T-cell (primary cell): ENCODE data around the gene STYXL1. TPM values are rescaled to one million over a fixed set of nuclear protein-coding genes. Genes with fewer than 3 reads are reported as not detected.
"Not testable (repeated sequence)": the region's sequence is repeated elsewhere in the genome, so short reads cannot be mapped to it uniquely, and the experiment has no call there.

Source experiments
- ATAC-seq, 4 experiments: fragments of 200-7000 bp in 3 of 4; fragments of 150-1000 bp in 1 of 4; cut with Tn5 transposase; replicated peaks in 1 of 4; 1 replicate in 3 of 4; 2 replicates in 1 of 4; pipeline ENCODE4 v1.10.0; 2021; ENCODE audit warnings: moderate library complexity in 3 of 4, mild to moderate bottlenecking in 2 of 4, moderate number of reproducible peaks in 1 of 4
- CTCF ChIA-PET, 2 donors: fragments of 300-600 bp; sonication (Branson Sonifier 250); formaldehyde crosslinking; loops; one replicate each; lab custom pipeline; 2022; ENCODE audit warnings: antibody characterized with exemption in 2 of 2; lab: Charles Lee
- POLR2A ChIA-PET, 2 donors: fragments of 300-600 bp; sonication (Branson Sonifier 250); formaldehyde crosslinking; loops; one replicate each; lab custom pipeline; 2022; ENCODE audit warnings: antibody characterized with exemption in 2 of 2; lab: Charles Lee
- DNase-seq, 35 experiments: peaks; one replicate each; pipeline versions ENCODE4 v3.0.0 to v3.0.0-alpha.2; 2013 to 2023
- H3K27ac ChIP-seq: one replicate; pipeline ENCODE4 v1.5.1; 2013; ENCODE audit warnings: low read length
- H3K27me3 ChIP-seq, 2 experiments: replicated peaks in 1 of 2; 1 replicate in 1 of 2; 2 replicates in 1 of 2; pipeline versions ENCODE4 v1.6.1 to v1.7.0; 2013; ENCODE audit warnings: low read length in 1 of 2, mixed read lengths in 1 of 2; ENCODE audit not compliant: control insufficient read depth in 2 of 2, insufficient read depth in 2 of 2; ENCODE audit errors: extremely low read depth in 1 of 2
- H3K36me3 ChIP-seq, 2 donors: 1 replicate in 1 of 2; 2 replicates in 1 of 2; pipeline versions ENCODE4 v1.6.1 to v1.7.0; 2013; ENCODE audit warnings: low read length in 1 of 2; ENCODE audit not compliant: control insufficient read depth in 2 of 2, insufficient read depth in 1 of 2; ENCODE audit errors: extremely low read depth in 1 of 2
- H3K4me1 ChIP-seq, 2 experiments: 1 replicate in 1 of 2; 2 replicates in 1 of 2; pipeline versions ENCODE4 v1.6.1 to v1.7.0; 2013; ENCODE audit warnings: low read length in 2 of 2, mixed read lengths in 1 of 2; ENCODE audit not compliant: insufficient read depth in 2 of 2, control insufficient read depth in 1 of 2; ENCODE audit errors: extremely low read depth in 1 of 2
- H3K4me3 ChIP-seq, 2 donors: 1 replicate in 1 of 2; 2 replicates in 1 of 2; pipeline versions ENCODE4 v1.5.1 to v1.7.0; 2013; ENCODE audit warnings: mild to moderate bottlenecking in 2 of 2, low read length in 1 of 2, moderate library complexity in 1 of 2; ENCODE audit not compliant: control insufficient read depth in 1 of 2; ENCODE audit errors: extremely low read depth in 1 of 2
- H3K9me3 ChIP-seq: 2 replicates; pipeline ENCODE4 v1.7.0; 2013
- H3K27ac Mint-ChIP-seq, 2 donors: one replicate each; pipeline ENCODE4 v1.8.0; 2020 to 2021; ENCODE audit warnings: mild to moderate bottlenecking in 2 of 2, mixed read lengths in 2 of 2
- H3K27me3 Mint-ChIP-seq, 2 donors: one replicate each; pipeline ENCODE4 v1.8.0; 2021 to 2022; ENCODE audit warnings: mixed read lengths in 2 of 2
- H3K36me3 Mint-ChIP-seq: one replicate; pipeline ENCODE4 v1.8.0; 2021; ENCODE audit warnings: mixed read lengths
- H3K4me1 Mint-ChIP-seq, 3 donors: one replicate each; pipeline ENCODE4 v1.8.0; 2020 to 2022; ENCODE audit warnings: mixed read lengths in 3 of 3, mild to moderate bottlenecking in 1 of 3
- H3K4me3 Mint-ChIP-seq, 3 donors: one replicate each; pipeline ENCODE4 v1.8.0; 2020 to 2022; ENCODE audit warnings: mild to moderate bottlenecking in 3 of 3, mixed read lengths in 3 of 3, moderate library complexity in 3 of 3
- H3K9me3 Mint-ChIP-seq, 3 donors: one replicate each; pipeline ENCODE4 v1.8.0; 2020 to 2022; ENCODE audit warnings: mixed read lengths in 3 of 3
- WGBS: methylation state at CpG from one replicate; pipeline ENCODE4 v1.1.5; 2013; ENCODE audit warnings: missing lambda C conversion rate; ENCODE audit not compliant: insufficient coverage; 5-methylcytosine and 5-hydroxymethylcytosine counted together
- total RNA-seq, 35 experiments: library from RNA in 6 of 35; stranded (reverse) in 6 of 35; fragments of 120-200 nt in 1 of 35; gene quantifications; one replicate each; pipeline versions ENCODE4 v1.2.1 to v1.2.4 and lab custom pipeline; 2013 to 2026

The STYXL1 gene
- total RNA-seq, 5 donors from 2014 or later (not counting 1 experiment from before 2014, with no cell fraction given): 12.9 to 21.9 (median 18.9) TPM

DNA sequence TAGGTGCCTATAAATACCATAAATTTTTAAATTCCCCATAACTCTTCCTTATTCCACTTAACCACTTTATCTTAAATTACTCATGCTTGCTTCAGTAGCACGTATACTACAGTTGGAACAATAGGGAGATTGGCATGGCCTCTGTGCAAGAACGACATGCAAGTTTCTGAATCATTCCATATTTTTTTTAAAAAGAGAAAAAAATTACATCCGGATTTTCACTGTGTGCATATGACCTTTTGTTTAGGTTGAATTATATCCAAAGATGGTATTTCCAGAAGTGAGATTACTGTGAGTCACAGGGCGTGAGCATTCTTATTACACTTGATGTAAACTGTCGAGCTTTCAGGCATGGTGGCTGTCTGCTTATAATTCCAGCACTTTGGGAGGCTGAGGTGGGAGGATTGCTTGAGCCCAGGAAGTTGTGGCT lies 39.6 kb upstream of the STYXL1 start:
- H3K27ac Mint-ChIP-seq, H3K4me1 Mint-ChIP-seq, H3K4me1 ChIP-seq, H3K36me3 ChIP-seq, H3K36me3 Mint-ChIP-seq, ATAC-seq, DNase-seq, H3K9me3 Mint-ChIP-seq, CTCF ChIA-PET, H3K27ac ChIP-seq, H3K4me3 Mint-ChIP-seq, POLR2A ChIA-PET, H3K27me3 Mint-ChIP-seq, H3K9me3 ChIP-seq, H3K4me3 ChIP-seq: not testable (repeated sequence)
- peaks cover 0 to 22% of the 10 kb centered on the region in 2 experiments for H3K27me3 ChIP-seq
- 70% methylated on average over 2 of the region's 5 CpGs for WGBS

DNA sequence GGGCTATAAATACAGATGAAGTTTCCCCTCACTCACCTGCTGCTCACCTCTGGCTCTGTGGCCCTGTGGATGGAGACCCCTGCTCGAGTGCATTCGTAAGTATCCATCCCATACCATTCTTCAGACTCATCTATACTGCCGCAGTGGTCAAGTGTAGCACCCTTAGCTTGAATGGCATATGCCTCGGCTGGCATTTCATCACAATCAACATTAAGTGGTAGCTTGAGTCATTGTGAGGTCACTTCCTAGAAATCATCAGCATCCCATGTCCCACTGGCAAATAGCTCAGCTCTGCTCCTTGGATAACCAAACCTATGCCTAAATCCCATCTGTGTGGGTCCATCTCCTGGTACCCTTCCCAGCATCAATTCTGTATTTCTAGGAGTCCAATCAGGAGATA lies 38.3 kb upstream of the STYXL1 start:
- H3K4me3 Mint-ChIP-seq: no peak overlapping the region

DNA sequence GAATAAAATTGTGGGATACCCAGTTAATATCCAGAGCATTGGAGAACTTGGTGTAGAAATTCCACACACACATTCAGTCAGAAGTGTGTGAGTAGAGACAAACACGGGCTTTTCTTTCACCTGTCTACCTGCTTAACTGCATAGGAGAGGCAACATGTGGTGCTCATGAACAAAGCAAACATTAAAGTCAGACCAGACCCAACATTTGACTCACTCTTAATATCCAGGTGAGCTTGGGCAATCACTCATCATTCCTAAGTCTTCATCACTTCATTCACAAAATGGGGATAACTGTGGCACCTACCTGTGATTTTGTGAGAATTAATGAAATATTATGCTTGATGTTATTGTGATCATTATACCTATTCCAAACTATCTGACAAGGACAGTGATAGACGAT lies 36.3 kb upstream of the STYXL1 start:
- H3K27ac Mint-ChIP-seq, DNase-seq, ATAC-seq, H3K4me1 Mint-ChIP-seq, H3K4me1 ChIP-seq, H3K36me3 Mint-ChIP-seq, H3K27ac ChIP-seq, H3K27me3 Mint-ChIP-seq, CTCF ChIA-PET, H3K36me3 ChIP-seq, H3K9me3 Mint-ChIP-seq, H3K4me3 Mint-ChIP-seq, H3K9me3 ChIP-seq, POLR2A ChIA-PET, H3K4me3 ChIP-seq: not testable (repeated sequence)
- H3K27me3 ChIP-seq: peaks cover 0 to 19% of the 10 kb centered on the region in 2 experiments
- WGBS: no CpG with 5 or more reads among the region's 2 CpGs

More for the DNA sequence above, 38.3 kb upstream of the STYXL1 start:
- H3K9me3 Mint-ChIP-seq: no peaks in the 10 kb centered on the region
- CTCF ChIA-PET: interaction anchor here in 1 of 2 donors (0.6 kb wide), 1 partner anchor 59 kb away, joined by 3 read pairs; no protein-coding TSS in a partner anchor
- Histone ChIP-seq H3K4me1 (no peaks in the 10 kb centered on the region), H3K36me3 (no peaks in the 10 kb centered on the region), H3K4me3 (no peak overlapping the region), H3K9me3 (no peaks in the 10 kb centered on the region), H3K27ac (no peak overlapping the region), H3K27me3 (peaks cover 0 to 22% of the 10 kb centered on the region in 2 experiments)
- no peak overlapping the region for H3K27ac Mint-ChIP-seq
- POLR2A ChIA-PET: no interaction called here
- no peak for DNase-seq
- H3K4me1 Mint-ChIP-seq: no peaks in the 10 kb centered on the region
- 100% methylated on average over 1 of the region's 4 CpGs for WGBS
- peaks cover 3 to 6% of the 10 kb centered on the region in 2 donors for H3K27me3 Mint-ChIP-seq
- no peaks in the 10 kb centered on the region for H3K36me3 Mint-ChIP-seq
- ATAC-seq: no peak

DNA sequence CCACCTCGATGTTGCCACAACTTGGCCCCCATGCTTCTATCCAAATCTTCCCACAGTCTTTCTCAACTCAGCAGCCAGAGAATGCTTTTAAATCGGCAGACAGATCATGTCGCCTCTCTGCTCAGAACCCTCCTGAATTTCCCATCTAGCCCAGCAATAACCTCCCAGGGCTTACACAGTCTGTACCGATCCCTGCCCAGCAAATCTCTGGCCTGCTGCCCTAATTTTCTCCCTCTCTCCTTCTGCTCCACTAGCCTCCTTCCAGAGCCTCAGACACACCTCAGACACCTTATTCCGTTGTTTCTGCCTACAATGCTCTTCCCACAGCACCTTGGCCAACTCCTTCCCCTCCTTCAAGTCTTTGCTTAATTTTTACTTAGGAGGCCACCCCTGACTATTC lies 32.4 kb upstream of the STYXL1 start:
- Mint-ChIP-seq H3K27ac (no peak overlapping the region), H3K4me1 (peaks cover 7 to 12% (median 11%) of the 10 kb centered on the region in 3 donors), H3K4me3 (no peak overlapping the region), H3K36me3 (no peaks in the 10 kb centered on the region), H3K27me3 (peaks cover 0 to 4% of the 10 kb centered on the region in 2 donors), H3K9me3 (peaks cover 0 to 3% (median 2%) of the 10 kb centered on the region in 3 donors)
- Histone ChIP-seq H3K27me3 (peaks cover 0 to 13% of the 10 kb centered on the region in 2 experiments), H3K4me3 (no peak overlapping the region), H3K4me1 (no peaks in the 10 kb centered on the region), H3K27ac (no peak overlapping the region), H3K9me3 (no peaks in the 10 kb centered on the region), H3K36me3 (no peaks in the 10 kb centered on the region)
- DNase-seq (no peak), ATAC-seq (no peak)
- POLR2A ChIA-PET: no interaction called here
- 88% methylated on average over 4 of the region's 5 CpGs for WGBS
- CTCF ChIA-PET: no interaction called here

DNA sequence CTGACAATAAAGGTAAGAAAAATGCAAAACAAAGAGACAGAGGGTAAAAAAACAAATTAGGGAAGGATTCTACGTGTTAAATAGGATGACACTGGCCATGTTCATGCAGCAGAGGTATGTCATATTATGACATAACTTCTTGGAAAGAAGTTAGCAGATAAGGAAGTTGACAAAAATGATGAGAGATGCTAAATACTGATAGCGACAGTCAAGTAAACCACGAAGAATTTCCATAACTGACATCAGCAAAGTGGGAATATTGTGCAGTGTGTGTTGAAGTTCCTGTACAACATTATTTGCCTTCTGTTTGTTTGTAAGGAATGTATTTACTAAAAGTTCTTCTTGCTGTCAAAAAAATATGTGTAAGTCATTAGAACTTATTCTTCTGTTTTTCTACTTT lies 29.6 kb upstream of the STYXL1 start:
- ChIA-PET CTCF (no interaction called here), POLR2A (no interaction called here)
- peaks cover 0 to 5% (median 3%) of the 10 kb centered on the region in 3 donors for H3K9me3 Mint-ChIP-seq
- Histone ChIP-seq H3K9me3 (no peaks in the 10 kb centered on the region), H3K36me3 (no peaks in the 10 kb centered on the region), H3K4me3 (no peak overlapping the region), H3K27ac (no peak overlapping the region), H3K27me3 (peaks cover 0 to 7% of the 10 kb centered on the region in 2 experiments), H3K4me1 (no peaks in the 10 kb centered on the region)
- DNase-seq: no peak
- no peak for ATAC-seq
- WGBS: 9% methylated on average over 1 of the region's 3 CpGs
- peaks cover 0 to 4% of the 10 kb centered on the region in 2 donors for H3K27me3 Mint-ChIP-seq
- no peaks in the 10 kb centered on the region for H3K36me3 Mint-ChIP-seq
- peaks cover 7 to 12% (median 11%) of the 10 kb centered on the region in 3 donors for H3K4me1 Mint-ChIP-seq
- no peak overlapping the region for H3K27ac Mint-ChIP-seq
- no peak overlapping the region for H3K4me3 Mint-ChIP-seq

DNA sequence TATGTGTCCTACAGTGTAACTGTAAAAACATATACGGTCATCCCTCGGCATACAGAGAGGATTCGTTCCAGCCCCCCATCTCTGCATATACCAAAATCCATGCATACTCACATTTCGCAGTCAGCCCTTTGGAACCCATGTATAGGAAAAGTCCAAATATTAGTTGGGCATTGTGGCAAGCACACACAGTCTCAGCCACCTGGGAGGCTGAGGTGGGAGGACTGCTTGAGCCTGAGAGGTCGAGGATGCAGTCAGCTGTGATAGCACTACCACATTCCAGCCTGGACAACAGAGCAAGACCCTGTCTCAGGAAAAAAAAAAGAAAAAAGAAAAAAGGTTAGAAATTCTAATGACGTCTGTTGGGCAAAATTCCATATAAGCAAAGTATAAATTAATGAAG lies 29.2 kb upstream of the STYXL1 start:
- no peak for DNase-seq
- Histone ChIP-seq H3K4me1 (no peaks in the 10 kb centered on the region), H3K27me3 (peaks cover 0 to 7% of the 10 kb centered on the region in 2 experiments), H3K27ac (no peak overlapping the region), H3K9me3 (no peaks in the 10 kb centered on the region), H3K36me3 (no peaks in the 10 kb centered on the region), H3K4me3 (no peak overlapping the region)
- H3K4me1 Mint-ChIP-seq: peaks cover 7 to 12% (median 11%) of the 10 kb centered on the region in 3 donors
- no peak overlapping the region for H3K27ac Mint-ChIP-seq
- peaks cover 0 to 4% of the 10 kb centered on the region in 2 donors for H3K27me3 Mint-ChIP-seq
- no peak for ATAC-seq
- no peaks in the 10 kb centered on the region for H3K36me3 Mint-ChIP-seq
- no CpG with 5 or more reads among the region's 6 CpGs for WGBS
- CTCF ChIA-PET: no interaction called here
- no peak overlapping the region for H3K4me3 Mint-ChIP-seq
- POLR2A ChIA-PET: no interaction called here
- peaks cover 0 to 5% (median 3%) of the 10 kb centered on the region in 3 donors for H3K9me3 Mint-ChIP-seq

DNA sequence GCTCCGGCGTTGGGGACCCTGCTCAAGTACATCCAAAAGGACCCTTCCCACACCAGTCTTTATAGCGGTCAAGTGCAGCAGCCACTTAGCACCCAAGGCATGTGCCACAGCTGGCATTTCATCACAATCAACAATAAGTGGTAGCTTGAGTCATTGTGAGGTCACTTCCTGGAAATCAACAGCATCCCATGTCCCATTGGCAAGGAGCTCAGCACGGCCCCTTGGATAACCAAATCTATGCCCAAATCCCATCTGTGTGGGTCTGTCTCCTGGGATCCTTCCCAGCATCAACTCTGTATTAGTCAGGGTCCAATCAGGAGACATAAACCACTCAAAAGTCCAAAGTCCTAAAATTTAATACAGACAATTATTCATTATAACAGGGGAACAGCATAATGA lies 27.2 kb upstream of the STYXL1 start:
- H3K36me3 Mint-ChIP-seq: no peaks in the 10 kb centered on the region

More for the DNA sequence above, 27.2 kb upstream of the STYXL1 start:
- DNase-seq (no peak), ATAC-seq (no peak)
- H3K4me3 Mint-ChIP-seq: no peak overlapping the region
- Histone ChIP-seq H3K27me3 (peaks cover 0 to 4% of the 10 kb centered on the region in 2 experiments), H3K4me3 (no peak overlapping the region), H3K9me3 (no peaks in the 10 kb centered on the region), H3K4me1 (no peaks in the 10 kb centered on the region), H3K27ac (no peak overlapping the region), H3K36me3 (no peaks in the 10 kb centered on the region)
- H3K9me3 Mint-ChIP-seq: peaks cover 0 to 5% (median 3%) of the 10 kb centered on the region in 3 donors
- 100% methylated on average over 3 of the region's 4 CpGs for WGBS
- H3K4me1 Mint-ChIP-seq: peaks cover 7 to 12% (median 11%) of the 10 kb centered on the region in 3 donors
- no peak overlapping the region for H3K27ac Mint-ChIP-seq
- ChIA-PET CTCF (no interaction called here), POLR2A (no interaction called here)
- H3K27me3 Mint-ChIP-seq: no peaks in the 10 kb centered on the region
